HG03354 (cell line): ENCODE data around the gene POLR1A.

Experiments used
- ATAC-seq: cut with Tn5 transposase; IDR thresholded peaks from one replicate; pipeline ENCODE4 v1.9.1; 2021; ENCODE audit warnings: mild to moderate bottlenecking; ENCODE audit not compliant: unreplicated experiment, poor library complexity, severe bottlenecking

The POLR1A gene

DNA sequence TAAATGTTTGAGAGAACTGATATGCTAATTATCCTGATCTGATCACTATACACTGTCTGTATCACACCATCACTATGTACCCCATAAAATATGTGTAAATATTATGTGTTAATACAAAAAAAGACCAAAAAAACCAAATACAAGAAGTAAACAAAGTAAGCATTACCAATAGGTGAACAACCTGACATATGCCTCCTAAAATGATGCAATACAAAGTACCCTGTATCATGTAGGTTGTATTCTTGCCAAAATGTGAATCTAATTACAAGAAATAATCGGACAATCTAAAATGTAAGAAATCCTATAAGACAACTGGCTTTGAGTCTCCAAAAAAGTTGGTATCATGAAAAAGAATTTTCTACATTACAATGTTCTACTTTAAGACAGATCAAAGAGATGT is 7.8 kb downstream of the POLR1A start:
- no peak for ATAC-seq

DNA sequence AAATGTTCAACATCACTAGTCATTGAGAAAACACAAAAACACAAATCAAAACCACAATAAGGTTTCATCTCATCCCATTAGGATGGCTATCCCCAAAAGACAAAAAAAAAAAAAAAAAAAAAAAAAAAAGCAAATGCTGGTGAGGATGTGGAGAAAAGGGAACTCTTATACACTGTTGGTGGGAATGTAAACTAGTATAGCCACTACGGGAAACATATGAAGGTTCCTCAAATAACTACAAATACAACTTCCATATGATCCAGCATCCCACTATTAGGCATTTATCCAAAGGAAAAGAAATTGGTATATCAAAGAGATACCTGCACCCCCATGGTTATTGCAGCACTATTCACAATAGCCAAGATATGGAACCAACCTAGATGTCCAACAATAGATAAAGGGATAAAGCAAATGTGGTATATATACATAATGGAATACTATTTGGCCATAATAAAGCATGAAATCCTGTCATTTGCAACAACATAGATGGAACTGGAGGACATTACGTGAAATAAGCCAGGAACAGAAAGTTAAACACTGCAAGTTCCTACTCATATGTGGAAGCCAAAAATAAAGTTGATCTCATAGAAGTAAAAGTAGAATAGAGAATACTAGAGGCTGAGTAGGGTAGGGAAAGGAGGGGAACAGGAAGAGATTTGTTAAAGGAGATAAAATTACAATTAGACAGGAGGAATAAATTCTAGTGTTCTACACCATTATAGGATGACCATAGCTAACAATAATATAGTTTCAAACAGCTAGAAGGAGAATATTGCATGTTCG is 8.4 kb downstream of the POLR1A start:
- ATAC-seq: no peak

DNA sequence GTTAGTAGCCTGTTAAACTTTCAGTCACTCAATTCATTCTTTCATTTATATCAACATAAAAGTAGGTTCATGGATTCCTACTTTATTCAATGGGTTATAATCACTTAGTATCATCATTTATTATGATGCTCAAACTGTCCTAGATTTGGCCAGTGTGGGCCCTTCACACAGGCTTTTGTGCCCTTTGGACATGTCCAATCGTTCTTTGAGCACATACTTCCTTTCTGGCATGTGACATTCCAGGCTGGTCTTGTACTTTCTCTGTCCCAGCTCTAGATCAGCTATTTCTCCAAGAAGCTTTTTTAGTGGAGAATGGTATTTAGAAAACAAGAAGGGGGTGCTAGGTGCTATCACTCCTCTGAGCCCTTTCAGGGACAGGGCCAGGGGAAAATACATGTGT is 11.5 kb downstream of the POLR1A start:
- ATAC-seq: no peak

DNA sequence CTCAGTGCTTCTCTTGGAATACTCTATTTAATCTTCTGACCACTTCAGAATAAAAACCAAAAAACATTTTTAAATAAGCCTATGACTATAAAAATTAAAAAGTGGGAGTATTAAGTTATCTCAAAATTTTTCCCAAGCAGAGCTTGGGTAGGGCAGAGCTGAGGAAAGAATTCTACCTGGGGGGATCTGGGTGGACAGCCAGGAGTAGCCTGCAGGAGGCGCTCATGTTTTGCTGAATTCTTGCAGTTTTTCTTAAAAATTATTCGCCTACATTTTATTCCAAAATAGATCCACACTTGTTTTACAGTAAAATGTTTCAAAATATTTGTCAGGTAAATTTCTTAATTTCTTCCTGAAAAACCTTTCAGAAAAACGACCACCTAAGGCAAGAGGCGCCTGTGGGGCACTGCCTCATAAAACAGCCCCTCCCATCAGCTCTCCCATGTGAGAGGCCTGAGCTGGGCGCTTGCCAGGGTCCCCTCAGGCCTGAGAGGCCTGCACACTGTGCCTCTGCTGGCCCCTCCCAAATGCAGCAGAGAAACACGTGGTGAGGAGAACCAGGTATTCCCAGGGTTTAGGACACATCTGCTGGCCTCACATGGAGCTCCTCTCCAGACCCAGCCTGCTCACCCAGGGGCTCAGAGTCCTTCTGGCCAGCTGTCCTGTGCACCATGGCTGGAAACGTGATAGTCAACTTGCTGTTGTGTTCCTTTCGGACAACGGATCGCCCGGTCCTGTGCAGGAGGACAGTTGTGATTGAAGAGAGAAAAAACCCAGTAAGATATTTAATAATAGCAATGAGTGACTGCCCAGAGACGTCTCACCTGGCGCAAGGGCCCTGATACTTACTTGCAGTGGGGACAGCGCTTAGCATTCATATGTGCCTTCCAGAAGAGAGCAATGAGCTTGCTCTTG is 17.5 kb downstream of the POLR1A start:
- ATAC-seq: no peak

DNA sequence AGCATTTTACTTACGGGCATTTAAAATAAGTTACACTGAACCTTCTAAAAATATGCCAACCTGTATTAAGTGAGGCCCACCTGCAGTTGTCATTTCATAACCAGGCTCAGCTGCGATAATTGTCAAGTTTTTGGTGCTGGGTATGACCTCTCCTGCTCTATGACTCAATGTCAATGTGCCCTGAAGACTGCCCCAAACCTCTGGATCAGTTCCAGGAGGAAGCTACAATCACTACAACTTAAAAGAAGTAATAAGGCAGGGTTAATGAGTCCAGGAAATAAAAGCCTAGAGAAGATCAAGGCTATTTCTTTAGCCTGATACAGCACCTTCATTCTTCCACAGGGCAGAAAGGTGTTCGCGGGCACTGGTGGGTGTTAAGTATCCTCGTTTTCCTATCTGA is 22.9 kb downstream of the POLR1A start:
- no peak for ATAC-seq

DNA sequence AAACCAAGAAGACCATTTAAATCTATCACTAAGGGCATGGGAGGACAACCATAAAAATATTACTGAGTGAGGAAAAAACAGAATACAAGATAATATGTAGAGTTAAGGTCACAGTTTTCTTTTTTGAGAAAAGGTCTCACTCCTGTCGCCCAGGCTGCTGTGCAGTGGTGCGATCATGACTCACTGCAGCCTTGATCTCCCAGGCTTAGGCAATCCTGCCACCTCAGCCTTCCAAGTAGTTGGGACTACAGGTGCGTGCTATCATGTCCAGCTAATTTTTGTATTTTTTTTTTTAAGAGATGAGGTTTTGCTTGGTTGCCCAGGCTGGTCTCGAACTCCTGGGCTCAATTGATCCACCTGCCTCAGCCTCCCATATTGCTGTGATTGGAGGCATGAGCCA is 24.0 kb downstream of the POLR1A start:
- no peak for ATAC-seq

DNA sequence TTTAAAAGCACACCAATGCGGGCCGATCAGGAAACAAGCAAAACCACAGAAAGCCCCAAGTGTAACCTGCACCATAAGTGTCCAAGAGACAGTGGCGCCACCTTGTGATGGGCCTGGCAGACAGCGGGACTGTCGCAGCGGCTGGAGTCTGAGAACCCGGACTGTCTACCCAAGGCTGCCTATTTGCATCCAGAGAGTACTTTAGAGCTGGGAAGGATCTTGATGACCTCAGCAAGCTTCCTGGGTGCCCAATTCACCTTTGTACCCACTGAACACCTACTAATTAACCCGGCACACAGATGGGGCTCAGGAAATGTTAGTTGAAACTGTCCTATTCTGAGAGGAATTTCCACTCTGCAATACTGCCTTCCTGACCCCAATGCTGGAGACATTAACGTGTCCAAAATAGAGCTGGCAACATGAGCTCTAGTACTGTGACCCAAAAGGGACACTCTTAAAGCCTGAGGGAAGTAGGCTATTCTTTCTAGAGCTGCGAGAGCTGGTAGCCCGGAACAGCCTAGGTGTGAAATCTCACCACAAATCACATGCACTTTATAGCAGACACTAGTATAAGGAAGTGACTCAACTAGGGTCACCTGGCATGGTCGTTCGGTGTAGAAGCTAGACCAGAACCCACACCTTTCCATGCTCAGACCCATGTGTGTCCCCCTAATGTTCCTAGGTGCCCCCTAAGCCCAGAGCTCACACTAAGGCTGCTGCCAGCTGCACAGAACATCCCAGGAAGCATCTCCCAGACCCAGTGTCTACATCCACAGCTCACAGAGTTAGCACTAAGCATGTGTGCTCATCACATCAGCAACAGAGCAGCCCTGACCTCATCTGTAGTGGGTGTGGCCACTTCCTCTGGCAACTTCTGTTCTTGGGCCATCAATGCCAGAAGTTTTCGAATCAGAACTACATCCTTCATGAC is 25.4 kb downstream of the POLR1A start:
- ATAC-seq: peak; percentile 80

DNA sequence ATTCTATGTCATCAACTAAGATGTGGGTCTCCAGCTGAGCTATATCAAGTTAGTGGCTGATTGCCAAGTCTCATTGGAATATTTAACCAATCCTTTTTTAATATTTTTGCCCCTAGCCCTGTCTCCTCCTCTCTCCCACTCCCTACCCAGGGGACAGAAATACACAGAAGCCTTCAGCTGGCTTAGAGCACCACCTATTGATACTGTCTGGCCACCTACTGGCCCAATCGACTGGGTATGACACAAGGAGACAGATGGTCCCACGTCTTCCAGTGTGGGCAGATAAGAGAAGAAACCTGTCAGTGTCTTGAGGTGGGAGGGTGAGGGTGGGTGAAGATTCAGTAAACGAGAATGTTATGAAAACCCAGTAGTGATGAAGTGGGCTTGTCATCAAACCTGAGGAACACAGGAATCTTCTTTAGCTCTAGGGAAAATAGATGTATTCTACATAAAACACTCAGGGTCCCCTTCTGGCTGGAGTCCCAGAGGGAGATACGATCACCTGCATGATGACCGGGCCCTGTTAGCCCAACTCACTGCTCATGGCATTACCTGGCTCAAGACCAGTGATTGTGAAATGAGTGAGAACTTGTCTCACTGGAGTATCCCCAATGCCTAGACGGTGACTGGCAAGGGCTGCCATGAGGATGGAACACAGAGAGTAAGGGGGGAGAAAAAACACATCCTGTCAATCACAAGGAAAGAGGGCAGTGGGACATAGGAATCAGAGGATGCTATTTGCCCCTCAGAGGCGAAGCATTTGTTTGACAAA is 26.7 kb downstream of the POLR1A start:
- no peak for ATAC-seq

DNA sequence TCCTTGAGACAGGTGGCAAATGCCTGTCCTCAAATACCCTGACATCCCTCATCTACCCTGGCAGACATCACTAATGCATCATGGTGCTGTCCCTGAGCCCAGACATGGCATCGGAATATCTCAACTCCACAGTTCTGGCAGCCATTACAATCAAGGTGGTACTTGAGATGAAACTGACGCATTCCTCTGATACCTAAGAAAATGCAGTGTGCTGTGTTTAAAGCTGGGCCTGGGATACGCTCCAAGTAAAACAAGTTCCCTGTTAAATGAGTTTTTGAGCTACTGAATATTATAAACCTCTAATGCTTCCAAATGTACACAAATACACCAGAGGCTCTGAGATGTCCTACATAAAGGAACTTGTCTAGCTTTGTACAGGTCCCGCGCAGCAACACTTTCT is 29.8 kb downstream of the POLR1A start:
- no peak for ATAC-seq

DNA sequence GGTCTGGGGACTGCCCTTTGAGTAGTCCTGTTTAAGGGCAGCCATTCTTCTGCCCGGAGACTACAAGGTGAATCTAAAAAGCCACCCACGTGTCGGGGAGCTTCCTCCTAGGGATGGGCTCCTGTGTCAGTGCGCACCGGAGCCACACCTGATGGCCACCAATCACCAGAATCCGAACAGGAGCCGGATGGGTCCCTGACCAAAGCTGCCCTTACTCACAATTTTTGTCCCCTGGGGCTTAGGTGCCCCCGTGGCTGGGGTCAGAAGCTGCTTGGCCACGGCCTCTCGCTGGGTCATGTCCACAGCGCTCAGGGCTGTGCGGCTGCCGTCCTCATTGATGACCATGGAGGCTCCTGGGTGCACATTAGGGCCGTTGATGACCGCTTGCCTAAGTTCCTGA is 30.9 kb downstream of the POLR1A start:
- no peak for ATAC-seq

DNA sequence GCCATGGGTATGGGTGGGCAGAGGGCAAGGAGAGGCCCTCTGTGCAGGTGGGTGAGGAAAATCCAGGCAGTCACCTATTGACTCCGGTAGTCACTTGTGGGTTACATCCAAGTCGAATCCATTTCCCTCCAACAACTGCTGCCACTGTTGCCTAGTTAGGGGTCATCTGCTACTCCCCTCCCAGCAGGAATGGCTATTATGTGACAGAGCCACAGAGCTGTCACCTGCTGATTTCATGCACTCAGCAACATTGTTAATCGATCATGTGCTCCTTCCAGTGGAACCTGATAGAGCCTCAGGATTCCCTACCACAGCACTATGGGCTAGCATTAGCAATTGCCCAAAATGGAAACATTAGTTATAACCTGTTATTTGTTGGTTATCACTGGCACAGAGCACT is 31.4 kb downstream of the POLR1A start:
- ATAC-seq: no peak

DNA sequence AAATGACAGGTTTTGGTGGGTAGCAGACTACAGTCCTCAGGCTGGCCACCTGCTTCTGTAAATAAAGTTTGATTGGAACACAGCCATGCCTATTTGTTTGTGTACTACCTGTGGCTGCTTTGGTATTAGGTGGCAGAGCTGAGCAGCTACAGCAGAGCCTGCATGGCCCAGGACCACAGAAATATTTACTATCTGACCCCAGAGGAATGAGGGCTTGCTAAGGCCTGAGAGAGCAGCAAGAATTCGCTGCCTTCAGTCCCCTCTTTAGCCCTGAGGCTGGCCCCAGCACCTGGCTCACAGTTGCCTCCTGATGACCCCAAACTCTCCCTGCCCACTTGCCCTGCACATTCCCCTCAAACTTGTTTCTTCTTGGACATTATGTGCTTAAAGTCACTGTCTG is 32.5 kb downstream of the POLR1A start:
- ATAC-seq: no peak

DNA sequence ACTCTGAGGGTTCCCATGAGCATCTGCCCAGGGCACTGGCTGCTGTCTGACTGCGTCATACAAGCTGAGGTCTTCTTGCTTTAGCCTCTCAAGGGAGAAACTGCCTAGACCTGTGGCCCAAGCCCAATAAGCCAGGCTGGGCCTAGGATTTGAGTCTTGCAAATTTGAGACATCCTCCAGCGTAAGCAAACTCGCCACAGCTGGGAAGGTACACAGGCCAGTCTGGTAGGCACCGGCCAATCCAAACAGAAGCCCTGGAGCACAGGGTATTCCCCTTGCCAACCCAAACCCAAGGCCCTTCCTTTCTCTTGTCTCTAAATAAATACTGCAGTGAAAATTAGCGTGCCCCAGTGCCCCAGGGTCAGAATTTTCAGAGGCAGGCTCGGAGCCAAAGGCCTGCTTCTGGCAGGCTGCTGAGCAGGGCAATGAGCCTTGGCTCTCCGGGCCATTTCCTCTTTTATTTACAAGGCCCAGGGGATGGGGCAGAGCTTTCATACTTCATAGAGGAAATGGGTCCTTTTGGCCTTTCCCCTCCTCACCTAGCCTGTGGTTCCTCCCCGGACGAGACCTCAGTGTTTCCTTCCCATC is 33.3 kb downstream of the POLR1A start:
- ATAC-seq: peak; percentile 70

DNA sequence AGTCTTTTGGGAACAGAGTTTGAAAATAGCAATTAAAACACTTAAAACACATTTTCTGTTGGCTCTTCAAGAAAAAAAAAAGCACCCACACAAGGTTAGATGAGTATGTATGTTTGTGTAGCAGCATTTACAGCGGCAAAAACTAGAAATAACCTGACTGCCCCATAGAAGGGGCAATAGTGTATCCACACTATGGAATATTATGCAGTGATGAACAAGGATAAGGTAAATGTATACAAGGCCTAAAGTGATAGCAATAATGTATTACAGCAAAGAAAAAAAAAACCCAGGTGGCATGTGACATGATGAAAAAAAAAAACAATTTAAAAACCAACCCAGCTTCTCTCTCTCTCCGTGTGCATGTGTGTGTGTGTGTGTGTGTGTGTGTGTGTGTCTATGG is 34.8 kb downstream of the POLR1A start:
- ATAC-seq: no peak

DNA sequence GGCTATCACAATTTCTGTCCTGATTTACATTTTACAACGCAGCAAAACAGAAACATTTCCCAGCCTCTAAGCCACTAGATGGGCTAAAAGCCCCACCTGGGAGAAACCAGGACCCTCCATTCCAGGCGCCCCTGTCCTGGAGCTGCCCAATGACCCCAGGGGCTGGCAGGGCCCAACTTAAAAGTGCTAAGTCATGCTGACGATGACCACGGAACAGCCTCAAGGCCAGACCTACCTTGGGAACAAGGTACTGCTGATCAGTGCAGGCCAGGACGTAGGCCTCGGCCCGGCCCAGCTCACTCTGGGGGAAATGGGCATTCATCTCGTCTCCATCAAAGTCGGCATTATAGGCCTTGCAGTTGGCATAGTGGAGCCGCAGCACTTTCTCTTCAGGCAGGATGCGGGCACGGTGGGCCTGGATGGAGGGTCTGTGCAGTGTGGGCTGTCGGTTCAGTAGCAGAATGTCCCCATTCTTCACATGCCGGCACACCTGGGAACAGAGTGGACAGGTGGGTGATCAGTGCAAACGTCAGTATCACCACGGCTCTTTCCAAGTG is 35.8 kb downstream of the POLR1A start:
- ATAC-seq: no peak

DNA sequence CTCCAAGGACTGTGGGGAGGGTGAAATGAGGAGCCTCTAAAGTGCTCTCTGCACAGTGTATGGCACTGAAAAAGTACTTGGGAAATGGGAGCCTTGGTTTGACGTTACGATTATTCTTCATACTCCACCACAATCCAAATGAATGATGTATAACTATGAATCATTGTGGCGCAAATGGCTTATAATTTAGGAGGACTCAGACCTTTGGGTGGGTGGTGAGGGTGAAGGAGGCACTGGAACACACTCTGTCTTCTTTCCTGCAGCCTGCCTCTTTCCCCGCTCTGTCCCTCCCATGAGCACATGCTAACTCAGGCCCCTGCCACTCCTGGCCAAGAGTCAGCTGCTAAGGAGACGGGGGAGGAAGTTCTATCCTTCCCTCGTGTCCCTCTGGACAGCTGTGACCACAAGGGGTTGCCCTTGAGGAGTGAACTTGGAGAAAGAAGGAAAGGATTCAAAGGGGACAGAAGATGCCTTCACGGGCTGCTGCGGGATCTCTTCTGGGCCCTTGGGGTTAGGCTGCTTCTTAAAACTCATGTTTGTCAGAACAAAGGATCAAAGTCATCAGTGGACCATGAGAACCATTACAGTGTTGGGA is 36.5 kb downstream of the POLR1A start:
- ATAC-seq: no peak

DNA sequence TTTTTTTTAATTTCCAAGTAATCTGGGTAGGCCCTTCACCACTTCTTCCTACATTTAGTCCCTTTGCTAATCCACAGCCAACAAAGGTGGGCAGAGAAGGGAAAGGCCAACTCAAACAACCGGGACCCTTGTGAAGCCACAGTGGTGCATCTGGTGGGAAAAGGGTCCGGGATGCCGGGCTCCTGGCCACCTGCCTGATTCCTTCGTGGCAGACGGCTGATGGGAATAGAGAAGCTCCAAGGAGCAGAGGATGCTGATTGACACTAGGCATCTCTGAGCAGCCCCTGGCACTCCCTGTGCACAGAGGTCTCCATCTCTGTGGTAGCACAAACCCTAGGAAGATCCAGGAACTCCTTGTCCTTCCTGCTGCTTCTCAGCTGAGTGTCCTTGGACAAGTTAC is 37.0 kb downstream of the POLR1A start:
- no peak for ATAC-seq

DNA sequence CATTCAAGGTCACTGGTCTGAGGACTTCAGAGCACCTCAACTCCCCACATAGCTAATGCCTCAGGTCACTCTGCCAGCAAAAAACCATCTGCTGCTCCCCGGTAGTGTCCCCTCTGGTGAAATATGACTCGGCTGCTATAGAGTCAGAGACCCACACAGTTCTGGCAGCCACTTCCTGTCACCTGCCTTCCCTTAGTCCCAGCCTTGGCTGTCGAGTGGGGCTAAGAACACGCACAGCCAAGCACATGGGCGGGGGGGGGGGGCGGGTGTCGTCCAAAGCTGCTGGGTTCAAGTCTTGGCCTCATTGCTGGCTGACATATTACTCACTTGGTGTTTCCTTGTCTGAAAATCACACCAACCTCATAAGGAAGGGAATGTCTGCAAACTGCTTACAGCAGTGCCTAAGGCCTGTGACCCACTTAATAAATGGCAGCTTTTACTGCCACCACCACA is 37.5 kb downstream of the POLR1A start:
- ATAC-seq: peak; percentile 67
